HG03354 (cell line): ENCODE measurements around the gene CCDC188.

ENCODE experiments used
- ATAC-seq: cut with Tn5 transposase; IDR thresholded peaks from one replicate; pipeline ENCODE4 v1.9.1; 2021; ENCODE audit warnings: mild to moderate bottlenecking; ENCODE audit not compliant: unreplicated experiment, poor library complexity, severe bottlenecking

Gene CCDC188

DNA sequence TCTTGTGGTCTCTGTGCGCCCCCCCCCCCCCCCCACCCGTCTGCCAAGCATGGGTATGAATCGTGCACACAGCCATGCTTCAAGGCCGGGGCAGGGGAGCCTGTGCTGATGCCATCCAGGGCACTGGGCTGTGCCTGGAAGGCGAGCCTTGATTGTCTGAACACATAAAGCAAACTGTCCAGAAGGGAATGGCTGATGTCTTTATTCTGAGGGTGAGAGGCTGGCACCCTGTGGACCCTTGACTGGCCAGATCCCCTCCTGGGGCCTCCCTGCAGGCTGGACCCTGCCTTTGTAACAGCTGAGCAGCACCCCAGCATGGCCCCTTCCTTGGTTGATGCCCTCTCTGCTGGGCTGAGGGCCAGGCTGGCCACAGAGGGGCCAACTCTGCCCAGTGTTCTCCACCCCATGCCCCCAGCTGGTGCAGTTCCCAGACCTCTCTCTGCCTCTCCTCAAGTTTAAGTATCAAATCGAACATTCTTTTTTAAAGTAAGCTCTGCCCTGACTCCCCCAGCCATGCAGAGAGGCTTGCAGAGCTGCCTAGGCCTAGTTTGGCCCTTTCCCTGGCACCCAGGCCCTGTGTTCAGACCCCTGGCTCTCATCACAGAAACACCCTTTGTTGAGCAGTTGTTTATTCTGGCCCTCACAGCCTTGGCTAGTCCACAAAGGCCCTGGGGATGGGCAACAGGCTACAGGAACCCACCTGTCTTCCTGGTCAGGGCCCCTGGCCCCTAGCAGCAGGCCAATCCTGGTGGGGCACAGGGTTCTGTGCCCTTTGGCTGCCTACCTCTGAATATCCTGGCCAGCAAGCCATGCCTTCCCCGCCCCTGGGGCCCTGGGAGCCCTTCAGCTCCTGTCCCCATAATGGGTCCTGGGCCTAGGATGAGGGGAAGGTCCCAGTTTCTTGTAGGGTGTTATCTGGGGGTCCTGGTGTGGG, 38.9 kb downstream of the CCDC188 start:
- no peak for ATAC-seq

DNA sequence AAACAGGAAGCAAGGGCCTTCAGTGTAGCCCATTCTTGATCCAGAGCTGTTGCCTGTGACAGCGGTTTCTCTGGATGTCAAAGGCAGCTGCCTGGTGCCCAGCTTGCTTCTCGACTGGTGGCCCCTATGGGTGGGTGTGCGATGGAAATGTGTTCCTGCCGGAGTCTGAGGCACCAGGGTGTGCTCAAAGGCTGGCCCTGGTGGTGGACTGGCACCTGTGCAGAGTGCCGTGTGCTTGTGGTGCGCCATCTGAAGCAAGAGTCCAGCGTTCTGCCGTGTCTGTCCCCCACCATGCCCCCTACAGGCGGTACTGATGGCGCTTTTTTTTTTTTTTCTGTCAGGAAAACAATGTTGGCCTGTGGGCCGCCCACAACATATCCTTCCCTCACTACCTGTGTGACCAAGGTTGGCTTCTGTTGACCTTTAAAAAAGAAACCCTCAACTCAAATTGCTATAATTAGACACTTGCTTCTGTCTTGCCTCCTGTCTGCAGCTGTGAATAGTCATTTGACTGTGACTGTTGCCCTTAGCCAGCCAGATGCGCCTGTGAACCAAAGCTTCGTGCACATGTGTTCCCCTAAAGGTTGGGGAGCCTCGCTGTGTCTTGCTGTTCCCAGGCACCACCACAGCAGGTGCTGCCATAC, 39.7 kb downstream of the CCDC188 start:
- ATAC-seq: no peak

DNA sequence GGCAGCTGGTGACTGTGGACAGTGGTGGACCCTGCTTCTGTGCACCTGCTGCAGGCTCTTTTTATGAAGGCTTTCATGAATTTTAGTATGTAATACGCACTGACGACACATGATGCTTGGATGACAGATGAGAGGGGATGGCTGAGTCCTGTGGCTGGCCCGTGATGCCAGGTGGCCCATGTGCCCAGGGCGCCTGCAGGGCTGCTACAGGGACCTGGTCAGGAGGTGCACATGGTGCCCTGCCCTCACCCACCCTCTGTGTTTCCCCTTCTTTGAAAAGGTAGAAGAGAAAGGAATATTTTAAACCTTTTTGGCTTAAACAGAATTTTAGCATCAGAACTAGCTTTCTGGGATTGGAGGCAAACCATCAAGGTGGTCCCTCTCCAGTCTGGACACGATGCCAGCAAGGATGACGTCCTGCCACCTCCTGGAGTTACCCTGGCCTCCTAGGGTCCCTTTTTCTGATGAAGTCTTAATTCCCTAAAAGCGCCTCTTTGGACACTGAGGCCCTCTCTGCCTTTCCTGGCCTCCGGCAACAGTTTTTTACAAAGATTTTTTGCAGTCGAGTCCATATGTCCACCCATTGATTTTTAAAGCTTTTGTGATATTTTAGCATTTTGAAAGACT, 40.4 kb downstream of the CCDC188 start:
- ATAC-seq: no peak

DNA sequence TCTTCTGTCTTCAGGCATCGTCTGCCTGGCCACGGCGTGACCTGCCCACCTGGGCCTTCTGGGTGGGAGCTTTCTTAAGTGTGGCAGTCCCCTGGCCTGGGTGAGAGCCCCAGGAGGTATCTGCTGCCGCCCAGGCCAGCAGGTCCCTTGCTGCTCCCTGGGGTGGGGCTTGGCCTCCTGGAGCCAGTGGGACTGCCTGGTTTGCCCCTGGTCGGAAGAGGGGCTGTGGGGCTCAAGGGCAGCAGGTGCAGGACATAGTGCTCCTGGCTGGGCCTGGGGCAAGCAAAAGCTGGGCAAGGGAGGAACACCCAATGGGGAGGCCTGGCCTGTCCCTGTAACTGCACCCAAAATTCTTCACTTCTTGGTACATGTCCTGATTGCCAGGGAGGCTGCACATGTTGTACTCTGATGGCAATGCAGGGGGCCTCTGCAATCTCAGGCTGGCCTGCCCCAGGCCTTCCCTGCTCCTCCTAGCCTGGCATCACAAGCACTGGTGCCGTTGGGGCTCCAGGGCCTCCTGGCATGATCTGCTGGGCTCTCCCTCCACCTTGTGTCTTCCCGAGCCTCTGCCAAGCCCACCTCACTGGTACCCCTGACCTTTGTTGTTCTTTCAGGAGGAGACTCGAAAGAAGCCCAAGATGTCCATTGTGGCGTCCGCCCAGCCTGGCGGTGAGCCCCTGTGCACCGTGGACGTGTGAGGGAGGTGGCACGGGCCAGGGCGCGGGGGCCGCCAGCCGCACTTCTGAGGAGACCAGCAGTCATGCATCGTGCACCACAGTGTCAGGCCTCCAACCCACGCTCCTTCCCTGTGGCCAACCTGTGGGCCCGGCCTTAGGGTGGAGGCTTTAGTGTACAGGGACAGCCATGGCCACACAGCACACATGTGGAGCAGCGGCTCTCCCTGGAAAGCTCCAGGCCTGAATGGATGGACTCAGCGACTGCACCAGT, 41.2 kb downstream of the CCDC188 start:
- no peak for ATAC-seq

DNA sequence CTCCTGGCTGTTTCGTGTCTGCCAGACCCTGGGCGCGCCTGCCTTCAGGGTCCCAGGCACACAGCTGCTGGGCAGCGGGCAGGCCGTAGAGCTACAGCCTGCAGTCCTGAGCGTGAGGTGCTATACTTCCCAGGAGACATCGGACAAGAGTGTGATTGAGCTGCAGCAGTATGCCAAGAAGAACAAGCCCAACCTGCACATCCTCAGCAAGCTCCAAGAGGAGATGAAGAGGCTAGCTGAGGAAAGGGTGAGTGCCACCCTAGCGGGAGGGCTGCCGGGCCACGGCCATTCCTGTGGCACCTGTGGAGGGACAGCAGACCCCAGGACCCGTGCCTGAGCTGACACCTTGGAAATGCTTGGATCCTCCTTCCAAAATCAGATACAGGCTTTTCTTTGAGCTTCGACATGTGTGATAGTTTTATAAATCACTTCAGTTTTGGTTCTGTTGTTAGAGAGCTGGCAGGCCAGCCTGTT, 42.1 kb downstream of the CCDC188 start:
- ATAC-seq: no peak

DNA sequence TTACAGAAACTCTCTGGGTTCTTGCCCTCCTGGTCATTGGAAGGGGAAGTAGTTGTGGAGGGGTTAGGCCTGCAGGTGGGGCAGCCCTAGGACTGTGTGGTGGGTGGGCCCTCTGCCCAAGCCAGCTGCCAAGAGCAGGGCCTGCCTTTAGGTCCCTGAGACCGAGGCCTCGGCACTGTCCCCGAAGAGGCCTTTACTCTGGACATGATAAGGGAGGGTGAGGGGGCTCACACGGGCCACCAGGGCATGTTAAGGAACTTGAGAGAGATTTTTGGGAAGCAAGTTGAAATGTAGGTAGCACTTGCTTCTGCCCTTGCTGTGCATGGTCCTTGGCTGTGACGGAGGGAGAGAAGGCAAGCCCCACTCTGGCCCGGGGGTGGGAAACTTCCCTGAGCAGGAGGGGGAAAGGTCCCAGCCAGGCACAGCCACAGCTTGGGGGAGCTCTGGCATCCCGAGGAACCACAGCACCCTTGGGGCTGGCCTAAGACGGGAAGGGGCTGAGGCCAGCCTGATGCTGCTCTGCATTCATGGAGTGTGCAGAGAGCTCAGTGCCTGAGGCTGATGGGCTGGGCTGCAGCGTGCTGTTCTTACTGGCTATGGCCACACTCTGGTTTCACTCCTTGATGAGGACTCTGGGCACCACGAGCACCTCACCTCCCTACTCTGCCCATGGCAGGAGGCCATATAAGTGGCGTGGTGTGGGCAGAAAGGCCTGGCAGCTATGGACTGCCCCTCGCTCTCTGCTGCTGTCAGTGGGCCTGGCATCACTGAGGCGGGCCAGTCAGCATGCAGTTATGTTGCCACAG, 42.7 kb downstream of the CCDC188 start:
- no peak for ATAC-seq

DNA sequence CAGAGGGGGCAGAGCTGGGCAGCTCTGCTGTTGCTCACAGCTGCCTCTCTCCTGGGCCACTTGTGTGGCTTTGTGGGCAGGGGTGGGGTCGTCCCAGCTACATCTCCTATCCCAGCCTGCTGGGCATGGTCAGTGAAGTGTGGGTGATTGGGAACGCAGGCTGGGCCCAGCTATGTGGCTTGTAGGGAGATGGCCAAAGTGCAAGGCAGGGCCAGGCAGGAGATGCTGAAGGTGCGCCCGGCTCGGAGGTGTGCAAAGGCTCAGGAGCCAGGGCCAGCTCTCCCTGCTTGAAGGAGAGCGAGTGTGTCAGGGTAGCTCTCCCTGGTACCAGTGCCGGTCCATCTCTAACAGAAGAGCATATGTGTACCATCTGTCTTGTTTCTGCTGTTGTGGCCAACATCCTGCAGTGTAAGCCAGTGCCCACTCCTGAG, 43.4 kb downstream of the CCDC188 start:
- ATAC-seq: no peak

DNA sequence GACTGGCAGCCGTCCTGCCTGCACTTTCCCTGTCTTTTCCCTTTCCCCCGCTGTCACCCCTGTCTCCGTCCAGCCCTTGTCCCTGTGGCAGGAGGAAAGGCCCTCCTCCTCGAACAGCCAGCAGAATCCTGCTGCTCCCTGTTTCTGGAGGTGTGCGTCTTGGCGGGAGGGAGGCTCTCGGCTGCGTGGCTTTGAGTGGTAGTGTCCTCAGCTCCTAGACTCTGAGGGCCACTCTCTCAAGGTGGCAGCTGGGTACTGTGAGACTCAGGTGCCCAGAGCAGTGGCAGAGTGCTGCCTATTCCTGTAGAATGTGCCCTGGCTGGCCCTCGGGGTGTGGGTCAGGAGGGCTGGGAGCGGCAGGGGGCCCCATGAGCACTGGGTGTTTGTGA, 44.0 kb downstream of the CCDC188 start:
- ATAC-seq: no peak

DNA sequence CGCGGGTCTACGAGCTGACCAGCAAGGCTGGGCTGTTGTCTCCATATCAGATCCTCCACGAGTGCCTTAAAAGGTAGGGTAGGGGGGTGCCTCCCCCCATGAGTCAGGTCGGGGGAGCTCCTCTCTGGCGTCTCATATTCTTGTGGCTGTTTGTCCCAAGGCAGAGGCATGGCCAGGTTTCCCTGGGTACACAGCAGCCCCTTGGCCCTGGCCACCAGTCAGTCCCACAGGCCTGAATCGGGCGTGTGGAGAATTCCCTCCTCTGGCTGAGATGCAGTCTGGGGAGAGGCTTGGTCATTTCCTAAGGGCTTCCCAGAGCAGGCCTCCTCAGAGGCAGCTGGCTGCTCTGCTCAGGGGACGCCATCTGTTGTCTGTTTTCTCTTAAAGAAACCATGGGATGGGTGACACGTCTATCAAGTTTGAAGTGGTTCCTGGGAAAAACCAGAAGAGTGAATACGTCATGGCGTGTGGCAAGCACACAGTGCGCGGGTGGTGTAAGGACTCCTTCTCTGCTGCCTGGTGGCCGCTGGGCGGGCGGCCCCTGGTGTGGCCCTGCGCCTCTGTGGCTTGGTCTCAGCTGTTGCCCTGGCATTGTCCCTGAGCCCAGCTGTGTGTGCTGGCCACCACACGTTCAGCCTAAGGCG, 44.5 kb downstream of the CCDC188 start:
- no peak for ATAC-seq

DNA sequence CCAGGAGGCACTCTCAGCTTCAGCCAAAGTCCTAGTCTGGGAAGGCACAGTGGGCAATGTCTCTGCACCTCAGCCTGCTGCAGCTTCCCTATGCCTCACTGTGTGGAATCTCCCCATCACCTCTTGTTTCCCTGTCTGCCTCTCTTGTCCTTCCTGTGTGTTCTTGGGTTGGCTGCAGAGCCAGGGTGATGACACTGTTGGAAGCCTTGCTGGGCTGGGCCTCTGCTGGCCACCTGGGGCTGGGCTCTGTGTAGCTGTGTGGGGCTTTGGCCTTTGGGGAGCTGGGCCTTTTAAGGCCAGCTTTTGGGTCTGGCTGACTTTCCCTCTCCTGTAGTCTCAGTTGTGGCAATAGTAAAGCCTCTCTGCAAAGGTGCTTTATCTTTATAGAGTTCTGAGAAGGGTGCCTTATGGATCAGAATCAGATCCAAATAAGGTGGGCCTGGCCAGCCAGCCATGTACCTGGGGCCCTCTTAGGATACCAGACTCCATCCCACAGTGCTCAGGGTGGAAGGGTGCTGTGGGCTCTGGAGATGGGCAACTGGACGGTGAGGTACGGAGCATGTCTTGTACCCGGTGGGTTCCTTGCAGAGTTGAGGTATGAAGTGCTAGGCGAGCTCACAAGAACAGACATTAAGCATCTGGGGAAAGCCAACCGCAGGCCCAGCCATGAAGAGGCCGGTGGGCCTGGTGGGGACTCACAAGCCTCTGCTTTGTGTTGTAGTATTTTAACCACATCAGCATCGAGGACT, 45.2 kb downstream of the CCDC188 start:
- no peak for ATAC-seq

DNA sequence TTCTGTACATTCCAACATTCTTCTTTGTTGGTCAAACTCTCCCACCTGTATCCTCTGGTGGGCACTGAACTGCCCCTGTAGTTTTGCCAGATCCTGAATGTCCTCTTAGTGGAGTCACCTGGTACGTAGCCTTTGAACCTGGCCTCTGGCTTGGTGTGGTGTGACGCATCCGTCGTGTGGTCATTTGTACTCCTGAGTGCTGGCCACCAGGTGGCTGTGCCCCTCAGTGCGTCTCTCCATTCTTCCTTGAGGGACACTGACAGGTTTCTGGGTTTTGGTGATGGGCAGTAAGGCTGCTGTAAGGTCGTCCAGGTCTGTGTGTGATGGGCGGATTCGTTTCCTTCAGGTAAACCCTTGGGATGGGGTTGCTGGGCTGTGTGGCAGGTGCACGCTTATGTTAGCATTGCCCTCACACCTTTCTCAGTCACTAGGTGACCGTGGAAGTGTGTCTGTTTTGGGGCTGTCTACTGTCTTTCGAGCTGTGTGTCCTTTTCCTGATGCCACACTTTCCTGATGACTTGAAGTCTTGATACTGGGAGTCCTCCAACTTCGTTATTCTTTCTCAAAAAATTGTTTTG, 48.6 kb downstream of the CCDC188 start:
- no peak for ATAC-seq

DNA sequence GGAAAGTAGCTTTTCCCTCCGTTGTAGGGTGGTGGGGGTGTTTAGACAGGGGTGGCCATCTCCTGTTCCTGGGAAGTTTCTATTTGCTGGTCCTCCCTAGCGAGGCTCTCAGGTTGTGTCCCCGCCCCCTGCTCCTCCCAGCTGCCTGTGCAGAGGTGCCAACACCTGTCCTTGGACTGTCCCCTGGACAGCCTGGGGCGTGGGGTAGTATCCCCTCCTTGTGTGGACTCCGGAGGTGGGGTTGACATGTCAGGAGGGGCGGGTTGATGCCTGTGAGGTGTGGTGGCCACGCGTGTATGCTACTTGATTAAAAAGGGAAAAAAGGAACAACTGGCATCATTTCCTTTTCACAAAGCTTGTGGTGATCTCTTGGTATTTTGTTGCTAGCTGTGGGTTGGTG, 49.2 kb downstream of the CCDC188 start:
- ATAC-seq: no peak

DNA sequence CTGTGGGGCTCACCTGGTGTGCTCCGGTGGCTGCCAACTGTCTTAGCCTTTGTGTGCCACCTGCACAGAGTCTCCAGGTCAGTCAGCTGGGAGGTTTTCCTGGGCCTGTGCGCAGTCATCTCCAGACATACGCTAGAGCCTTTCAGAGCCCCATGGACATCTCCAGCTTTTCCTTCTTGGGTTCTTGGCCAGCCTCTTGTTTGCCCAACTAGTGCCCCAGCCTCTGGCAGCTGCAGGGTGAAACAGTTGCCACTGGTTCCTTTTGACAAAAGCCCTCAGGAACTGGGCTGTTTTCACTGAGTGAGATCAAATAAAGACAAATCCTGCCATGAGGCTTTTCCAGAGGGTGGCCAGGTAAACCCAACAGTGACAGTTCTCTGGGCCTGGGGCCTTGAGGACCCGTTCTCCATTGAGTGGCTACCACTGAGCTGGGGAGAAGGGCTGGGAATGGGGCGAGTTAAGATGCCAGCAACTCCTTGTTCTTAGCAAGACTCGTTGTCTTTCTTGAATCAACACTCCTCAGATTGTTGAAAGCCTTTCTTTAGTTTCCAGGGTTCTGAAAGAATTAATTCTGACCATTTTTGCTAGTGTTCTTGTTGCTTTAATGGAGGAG, 51.6 kb downstream of the CCDC188 start:
- ATAC-seq: no peak
